Lower lobe of right lung (tissue), 2 donors: ENCODE measurements around the gene ADD2. TPM values are rescaled to one million over a fixed set of nuclear protein-coding genes. Genes with fewer than 3 reads are reported as not detected.

ENCODE experiments used
- ATAC-seq, 2 donors: fragments of 200-7000 bp; cut with Tn5 transposase; one replicate each; pipeline ENCODE4 v1.9.1; 2020 to 2022; ENCODE audit warnings: mild to moderate bottlenecking in 2 of 2, moderate library complexity in 2 of 2
- DNase-seq: peaks from one replicate; pipeline ENCODE4 v3.0.0-alpha.2; 2020
- H3K27ac ChIP-seq: fragments of 200-600 bp; one replicate; pipeline ENCODE4 v1.8.0; 2022
- H3K27me3 ChIP-seq: fragments of 200-600 bp; one replicate; pipeline ENCODE4 v1.8.0; 2022; ENCODE audit warnings: low read depth
- H3K36me3 ChIP-seq: fragments of 200-600 bp; one replicate; pipeline ENCODE4 v1.8.0; 2022; ENCODE audit warnings: mild to moderate bottlenecking
- H3K4me1 ChIP-seq: fragments of 200-600 bp; one replicate; pipeline ENCODE4 v1.8.0; 2022
- H3K4me3 ChIP-seq: fragments of 200-600 bp; one replicate; pipeline ENCODE4 v1.8.0; 2022; ENCODE audit warnings: mild to moderate bottlenecking
- H3K9me3 ChIP-seq: fragments of 200-600 bp; one replicate; pipeline ENCODE4 v1.8.0; 2022
- CTCF ChIP-seq: fragments of 200-600 bp; IDR thresholded peaks from one replicate; pipeline ENCODE4 v1.8.0; 2022; ENCODE audit warnings: antibody characterized with exemption, mild to moderate bottlenecking
- intact Hi-C: fragments of 100-400 bp; cut with DNase I; formaldehyde crosslinking; loops from one replicate; pipeline ENCODE4 v1.11.0; 2022
- total RNA-seq: library from RNA; stranded (reverse); fragmentation: NEBNext Ultra II Directional; extraction: Animal tissue kit (Norgen Biotek cat#: 25700); gene quantifications from one replicate; pipeline ENCODE4 v1.2.1, GENCODE V29; 2021
- donor health status: DM: no; HTN: yes; CAD: no; lungs with severe emphysema.

The ADD2 gene
- total RNA-seq, 1 donor from 2014 or later, result 2.1 TPM

GRCh38 chr2:70696142-70696541 lies 71.9 kb downstream of the ADD2 start:
- H3K36me3 ChIP-seq, result no peaks in the 10 kb centered on the region
- no peaks in the 10 kb centered on the region for H3K27me3 ChIP-seq
- intact Hi-C loops, result no loop called here
- no peaks in the 10 kb centered on the region for H3K4me1 ChIP-seq
- H3K27ac ChIP-seq, result no peak overlapping the region
- ATAC-seq (no peak), DNase-seq (no peak)
- no peak overlapping the region for H3K4me3 ChIP-seq
- no peak for TF ChIP-seq CTCF
- H3K9me3 ChIP-seq, result no peaks in the 10 kb centered on the region

GRCh38 chr2:70692256-70692655 lies 75.7 kb downstream of the ADD2 start:
- H3K4me1 ChIP-seq, result no peaks in the 10 kb centered on the region
- ATAC-seq, result no peak
- no peaks in the 10 kb centered on the region for H3K27me3 ChIP-seq
- no peak for TF ChIP-seq CTCF
- no peaks in the 10 kb centered on the region for H3K9me3 ChIP-seq
- H3K36me3 ChIP-seq, result no peaks in the 10 kb centered on the region
- no peak for DNase-seq
- H3K27ac ChIP-seq, result no peak overlapping the region
- H3K4me3 ChIP-seq, result no peak overlapping the region
- intact Hi-C loops, result no loop called here

- ATAC-seq, result no peak
- Histone ChIP-seq H3K4me1 (no peaks in the 10 kb centered on the region), H3K36me3 (no peaks in the 10 kb centered on the region), H3K27ac (no peak overlapping the region), H3K9me3 (no peaks in the 10 kb centered on the region), H3K4me3 (no peak overlapping the region), H3K27me3 (no peaks in the 10 kb centered on the region)
- DNase-seq, result no peak
- intact Hi-C loops, result no loop called here
- no peak for TF ChIP-seq CTCF
Observed at GRCh38 chr2:70691497-70692140, 76.4 kb downstream of the ADD2 start.

- Histone ChIP-seq H3K27me3 (no peaks in the 10 kb centered on the region), H3K36me3 (no peaks in the 10 kb centered on the region), H3K9me3 (no peaks in the 10 kb centered on the region), H3K4me1 (no peaks in the 10 kb centered on the region), H3K27ac (no peak overlapping the region), H3K4me3 (no peak overlapping the region)
- intact Hi-C loops, result no loop called here
- DNase-seq, result no peak
- ATAC-seq, result no peak
- TF ChIP-seq CTCF, result no peak
Observed at GRCh38 chr2:70690846-70691245, 77.2 kb downstream of the ADD2 start.

GRCh38 chr2:70688427-70688826 lies 79.6 kb downstream of the ADD2 start:
- ATAC-seq, result no peak
- no peak for DNase-seq

More at GRCh38 chr2:70688427-70688826, 79.6 kb downstream of the ADD2 start:
- Histone ChIP-seq H3K4me1 (no peaks in the 10 kb centered on the region), H3K27ac (no peak overlapping the region), H3K36me3 (no peaks in the 10 kb centered on the region), H3K4me3 (no peak overlapping the region), H3K9me3 (no peaks in the 10 kb centered on the region), H3K27me3 (no peaks in the 10 kb centered on the region)
- no peak for TF ChIP-seq CTCF
- intact Hi-C loops, result no loop called here
